MM.1S (cell line): Measurements from ENCODE around the gene MBP.

Source experiments
- DNase-seq: peaks from one replicate; pipeline ENCODE4 v3.0.0-alpha.2; 2015
- H2AFZ ChIP-seq: fragments of 300-600 bp; sonication (generic); 2 replicates; pipeline ENCODE4 v1.6.0; 2016; ENCODE audit warnings: antibody characterized with exemption, low read length
- H3F3A ChIP-seq: fragments of 300-600 bp; sonication (generic); 2 replicates; pipeline ENCODE4 v1.6.1; 2016; ENCODE audit warnings: mild to moderate bottlenecking, antibody characterized with exemption, low read length, moderate library complexity, mixed read lengths; ENCODE audit not compliant: insufficient read depth
- H3K27ac ChIP-seq: fragments of 300-600 bp; sonication (generic); 2 replicates; pipeline ENCODE4 v1.5.1; 2016; ENCODE audit warnings: mild to moderate bottlenecking, low read length
- H3K27me3 ChIP-seq: fragments of 300-600 bp; sonication (generic); replicated peaks from 2 replicates; pipeline ENCODE4 v1.6.0; 2016; ENCODE audit warnings: low read length; ENCODE audit not compliant: insufficient read depth
- H3K36me3 ChIP-seq: fragments of 300-600 bp; sonication (generic); replicated peaks from 2 replicates; pipeline ENCODE4 v1.6.1; 2016; ENCODE audit warnings: mild to moderate bottlenecking, low read length, mixed read lengths; ENCODE audit not compliant: insufficient read depth
- H3K4me1 ChIP-seq: fragments of 300-600 bp; sonication (generic); 2 replicates; pipeline ENCODE4 v1.6.1; 2016; ENCODE audit warnings: low read length, mixed read lengths
- H3K4me2 ChIP-seq: fragments of 300-600 bp; sonication (generic); 2 replicates; pipeline ENCODE4 v1.6.0; 2016; ENCODE audit warnings: low read depth, low read length
- H3K4me3 ChIP-seq: fragments of 300-600 bp; sonication (generic); 2 replicates; pipeline ENCODE4 v1.5.1; 2016; ENCODE audit warnings: low read length, mixed read lengths
- H3K79me2 ChIP-seq: fragments of 300-600 bp; sonication (generic); 2 replicates; pipeline ENCODE4 v1.6.1; 2016; ENCODE audit warnings: mixed run types, low read length, mixed read lengths
- H3K9ac ChIP-seq: fragments of 300-600 bp; sonication (generic); 2 replicates; pipeline ENCODE4 v1.6.1; 2016; ENCODE audit warnings: low read length, mixed read lengths
- H3K9me2 ChIP-seq: fragments of 300-600 bp; sonication (generic); replicated peaks from 2 replicates; pipeline ENCODE4 v1.6.1; 2016; ENCODE audit warnings: mild to moderate bottlenecking, low read length, mixed read lengths; ENCODE audit not compliant: insufficient read depth
- H3K9me3 ChIP-seq: fragments of 300-600 bp; sonication (generic); replicated peaks from 2 replicates; pipeline ENCODE4 v1.6.1; 2016; ENCODE audit warnings: mild to moderate bottlenecking, low read length, mixed read lengths; ENCODE audit not compliant: insufficient read depth
- H4K20me1 ChIP-seq: fragments of 300-600 bp; sonication (generic); 2 replicates; pipeline ENCODE4 v1.6.1; 2016; ENCODE audit warnings: mild to moderate bottlenecking, low read length, moderate library complexity, mixed read lengths; ENCODE audit not compliant: insufficient read depth
- EZH2 ChIP-seq: fragments of 300-600 bp; sonication (generic); optimal IDR thresholded peaks from 2 replicates; pipeline ENCODE3; 2017; ENCODE audit warnings: low read depth, mild to moderate bottlenecking, antibody characterized with exemption, low read length, mixed read lengths
- EZH2phosphoT487 ChIP-seq: fragments of 300-600 bp; sonication (generic); IDR thresholded peaks from 2 replicates; pipeline ENCODE4 v1.6.1; 2018; ENCODE audit warnings: antibody characterized with exemption, low read length
- TF ChIP-seq, protein P1 (sequence below): fragments of 300-600 bp; sonication (generic); IDR thresholded peaks from 2 replicates; pipeline ENCODE4 v1.5.1; 2016; ENCODE audit warnings: antibody characterized with exemption, low read length, mixed read lengths

The MBP gene

DNA sequence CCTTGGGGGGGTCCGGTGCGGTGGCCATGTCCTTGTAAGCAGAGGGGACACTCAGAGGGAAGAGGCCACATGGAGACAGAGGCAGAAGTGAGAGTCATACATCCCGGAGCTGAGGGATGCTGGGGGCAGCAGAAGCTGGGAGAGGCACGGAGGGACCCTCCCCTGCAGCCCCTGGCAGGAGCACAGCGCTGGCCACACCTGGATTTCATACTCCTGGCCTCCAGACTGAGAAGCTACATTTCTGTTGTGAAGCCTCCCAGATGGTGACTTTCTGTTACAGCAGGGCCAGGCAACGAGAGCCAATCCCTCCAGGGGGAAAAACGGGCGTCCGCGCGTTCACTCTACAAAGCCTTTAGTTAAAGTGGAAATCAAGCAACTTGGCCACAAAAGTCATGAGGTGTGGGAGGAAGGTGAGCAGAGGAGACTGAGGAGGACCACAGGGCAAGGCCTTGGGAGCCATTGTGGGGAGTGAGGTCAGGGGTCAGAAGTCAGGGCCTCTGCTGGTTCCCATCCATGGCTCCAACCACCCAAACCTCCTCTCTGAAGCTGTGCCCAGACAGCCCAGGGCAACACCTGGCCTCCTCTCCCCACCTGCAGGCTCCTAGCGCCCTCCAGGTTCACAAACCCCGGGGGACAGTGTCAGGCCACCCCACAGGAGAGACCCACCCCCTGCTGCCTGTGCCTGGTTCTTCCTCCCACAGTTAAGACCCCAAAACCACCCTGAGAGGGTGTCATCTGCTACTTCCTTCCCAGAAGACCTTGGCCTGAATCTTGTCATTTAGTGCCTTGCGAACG, 4.5 kb upstream of the MBP start:
- H3F3A ChIP-seq = no peaks in the 10 kb centered on the region
- no peaks in the 10 kb centered on the region for H3K9me2 ChIP-seq
- no peaks in the 10 kb centered on the region for H3K36me3 ChIP-seq
- H3K27ac ChIP-seq = no peak overlapping the region
- TF ChIP-seq EZH2phosphoT487 (no peak), EZH2 (no peak)
- TF ChIP-seq, protein P1, sequence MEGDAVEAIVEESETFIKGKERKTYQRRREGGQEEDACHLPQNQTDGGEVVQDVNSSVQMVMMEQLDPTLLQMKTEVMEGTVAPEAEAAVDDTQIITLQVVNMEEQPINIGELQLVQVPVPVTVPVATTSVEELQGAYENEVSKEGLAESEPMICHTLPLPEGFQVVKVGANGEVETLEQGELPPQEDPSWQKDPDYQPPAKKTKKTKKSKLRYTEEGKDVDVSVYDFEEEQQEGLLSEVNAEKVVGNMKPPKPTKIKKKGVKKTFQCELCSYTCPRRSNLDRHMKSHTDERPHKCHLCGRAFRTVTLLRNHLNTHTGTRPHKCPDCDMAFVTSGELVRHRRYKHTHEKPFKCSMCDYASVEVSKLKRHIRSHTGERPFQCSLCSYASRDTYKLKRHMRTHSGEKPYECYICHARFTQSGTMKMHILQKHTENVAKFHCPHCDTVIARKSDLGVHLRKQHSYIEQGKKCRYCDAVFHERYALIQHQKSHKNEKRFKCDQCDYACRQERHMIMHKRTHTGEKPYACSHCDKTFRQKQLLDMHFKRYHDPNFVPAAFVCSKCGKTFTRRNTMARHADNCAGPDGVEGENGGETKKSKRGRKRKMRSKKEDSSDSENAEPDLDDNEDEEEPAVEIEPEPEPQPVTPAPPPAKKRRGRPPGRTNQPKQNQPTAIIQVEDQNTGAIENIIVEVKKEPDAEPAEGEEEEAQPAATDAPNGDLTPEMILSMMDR = no peak
- no peak overlapping the region for H3K4me3 ChIP-seq
- no peak overlapping the region for H2AFZ ChIP-seq
- H3K9me3 ChIP-seq = no peaks in the 10 kb centered on the region
- no peaks in the 10 kb centered on the region for H3K27me3 ChIP-seq
- H3K4me2 ChIP-seq = no peak overlapping the region
- no peak overlapping the region for H3K9ac ChIP-seq
- no peaks in the 10 kb centered on the region for H3K4me1 ChIP-seq
- H3K79me2 ChIP-seq = no peaks in the 10 kb centered on the region
- DNase-seq = no peak
- no peaks in the 10 kb centered on the region for H4K20me1 ChIP-seq

GRCh38 chr18:77136076-77136718, 3.6 kb upstream of the MBP start:
- no peaks in the 10 kb centered on the region for H3K4me1 ChIP-seq
- H3K27ac ChIP-seq = no peak overlapping the region

GRCh38 chr18:77135339-77136075, 2.9 kb upstream of the MBP start:
- H3K27me3 ChIP-seq = no peaks in the 10 kb centered on the region
- H3K4me2 ChIP-seq = no peak overlapping the region
- no peak overlapping the region for H3K27ac ChIP-seq
- H4K20me1 ChIP-seq = no peaks in the 10 kb centered on the region
- H3K9ac ChIP-seq = no peak overlapping the region
- H3K79me2 ChIP-seq = peaks cover 11% of the 10 kb centered on the region
- no peaks in the 10 kb centered on the region for H3K36me3 ChIP-seq
- no peak overlapping the region for H3K4me3 ChIP-seq
- H2AFZ ChIP-seq = no peak overlapping the region
- H3K9me2 ChIP-seq = no peaks in the 10 kb centered on the region
- no peak for DNase-seq
- H3K9me3 ChIP-seq = no peaks in the 10 kb centered on the region
- no peaks in the 10 kb centered on the region for H3K4me1 ChIP-seq
- TF ChIP-seq, protein P1 = no peak
- TF ChIP-seq EZH2 (no peak), EZH2phosphoT487 (no peak)
- H3F3A ChIP-seq = no peaks in the 10 kb centered on the region

More at GRCh38 chr18:77136076-77136718, 3.6 kb upstream of the MBP start:
- H3K79me2 ChIP-seq = peaks cover 4% of the 10 kb centered on the region
- TF ChIP-seq, protein P1 = no peak
- TF ChIP-seq EZH2phosphoT487 (no peak), EZH2 (no peak)
- DNase-seq = no peak
- no peak overlapping the region for H3K4me2 ChIP-seq
- H3K9me2 ChIP-seq = no peaks in the 10 kb centered on the region
- no peaks in the 10 kb centered on the region for H4K20me1 ChIP-seq
- H3K9ac ChIP-seq = no peak overlapping the region
- no peaks in the 10 kb centered on the region for H3F3A ChIP-seq
- no peak overlapping the region for H2AFZ ChIP-seq
- no peaks in the 10 kb centered on the region for H3K9me3 ChIP-seq
- H3K27me3 ChIP-seq = no peaks in the 10 kb centered on the region
- no peak overlapping the region for H3K4me3 ChIP-seq
- H3K36me3 ChIP-seq = no peaks in the 10 kb centered on the region
